ENCODE measurements around the gene TBP.
A peak's percentile ranks its signal among the peaks of the same experiment; 100 is the strongest.

The TBP gene

DNA sequence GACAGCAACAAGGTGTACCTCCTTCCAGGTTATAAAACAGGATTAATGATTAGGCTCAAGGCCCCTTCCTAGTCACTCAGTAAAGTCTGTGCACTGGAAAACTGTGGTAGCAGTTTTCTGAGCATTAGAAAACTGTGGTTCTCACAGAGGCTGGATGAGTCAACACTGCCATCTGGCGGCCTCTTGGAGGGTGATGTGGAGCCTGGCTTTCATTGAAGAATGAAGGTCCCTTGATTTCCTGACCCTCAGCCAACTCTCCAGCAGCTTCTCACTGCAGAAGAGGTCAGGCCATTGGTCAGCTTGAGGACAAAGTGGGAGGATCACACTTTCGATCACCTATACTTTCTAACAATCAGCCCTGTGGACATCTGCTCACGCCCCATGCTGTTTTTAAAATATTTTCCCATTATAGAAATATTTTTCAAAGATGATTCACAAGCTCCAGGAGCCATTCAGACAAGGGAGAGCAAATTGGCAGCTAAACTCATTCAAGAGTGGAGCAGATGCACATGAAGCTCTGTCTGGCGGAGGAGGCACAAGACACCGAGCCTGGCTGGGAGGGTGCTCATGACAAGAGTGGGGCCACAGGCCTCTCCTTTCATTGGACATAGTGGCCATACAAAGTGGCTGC lies 24.2 kb upstream of the TBP start:
- Histone ChIP-seq H3K27ac (no peak overlapping the region), H3K9ac (no peak overlapping the region), H3K4me2 (ENCODE audit: low read length) (no peak overlapping the region)

DNA sequence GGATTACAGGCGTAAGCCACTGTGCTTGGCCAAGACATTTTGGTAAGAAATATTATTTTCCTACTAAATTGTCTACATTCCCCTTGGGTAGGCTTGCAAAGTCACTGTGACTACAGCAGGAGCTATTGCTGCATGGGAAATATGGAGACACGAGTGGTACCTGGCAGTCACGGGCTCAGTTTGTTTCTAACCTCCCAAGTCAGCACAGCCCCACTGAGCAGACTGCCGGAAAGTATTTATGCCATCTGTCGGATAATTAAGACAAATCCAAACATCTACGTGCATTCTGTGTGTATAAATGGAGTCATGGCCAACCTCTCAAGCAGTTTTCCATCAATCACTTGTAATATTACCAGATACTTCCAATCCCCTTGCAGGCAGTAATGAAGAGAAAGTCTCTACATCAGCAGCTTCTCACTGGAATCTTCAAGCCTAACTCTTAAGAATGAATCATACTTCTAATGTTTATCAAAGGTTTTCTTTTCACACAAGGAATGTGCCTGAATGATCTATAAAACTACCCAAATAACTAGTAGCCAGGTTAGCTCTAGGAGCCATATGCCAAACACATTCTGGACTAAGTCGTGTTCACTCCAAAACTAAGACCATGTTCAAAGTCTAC lies 21.2 kb upstream of the TBP start:
- H3K9me3 ChIP-seq (ENCODE audit: control insufficient read depth, low read length), result no peaks in the 10 kb centered on the region
- TF ChIP-seq, protein P1, sequence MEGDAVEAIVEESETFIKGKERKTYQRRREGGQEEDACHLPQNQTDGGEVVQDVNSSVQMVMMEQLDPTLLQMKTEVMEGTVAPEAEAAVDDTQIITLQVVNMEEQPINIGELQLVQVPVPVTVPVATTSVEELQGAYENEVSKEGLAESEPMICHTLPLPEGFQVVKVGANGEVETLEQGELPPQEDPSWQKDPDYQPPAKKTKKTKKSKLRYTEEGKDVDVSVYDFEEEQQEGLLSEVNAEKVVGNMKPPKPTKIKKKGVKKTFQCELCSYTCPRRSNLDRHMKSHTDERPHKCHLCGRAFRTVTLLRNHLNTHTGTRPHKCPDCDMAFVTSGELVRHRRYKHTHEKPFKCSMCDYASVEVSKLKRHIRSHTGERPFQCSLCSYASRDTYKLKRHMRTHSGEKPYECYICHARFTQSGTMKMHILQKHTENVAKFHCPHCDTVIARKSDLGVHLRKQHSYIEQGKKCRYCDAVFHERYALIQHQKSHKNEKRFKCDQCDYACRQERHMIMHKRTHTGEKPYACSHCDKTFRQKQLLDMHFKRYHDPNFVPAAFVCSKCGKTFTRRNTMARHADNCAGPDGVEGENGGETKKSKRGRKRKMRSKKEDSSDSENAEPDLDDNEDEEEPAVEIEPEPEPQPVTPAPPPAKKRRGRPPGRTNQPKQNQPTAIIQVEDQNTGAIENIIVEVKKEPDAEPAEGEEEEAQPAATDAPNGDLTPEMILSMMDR (IDR thresholded peaks at IDR 0.05), result no peak
- H2AFZ ChIP-seq, result no peak overlapping the region
- no peaks in the 10 kb centered on the region for H3K36me3 ChIP-seq (ENCODE audit: control insufficient read depth, insufficient read depth, low read length)
- no peak overlapping the region for H3K4me2 ChIP-seq (ENCODE audit: low read length)
- no peak overlapping the region for H3K9ac ChIP-seq
- H3K79me2 ChIP-seq, result peaks cover 12% of the 10 kb centered on the region
- H3K27me3 ChIP-seq (ENCODE audit: control insufficient read depth, insufficient read depth, low read length), result no peaks in the 10 kb centered on the region
- no peak overlapping the region for H3K4me3 ChIP-seq (ENCODE audit: low read depth, low read length)
- H3K4me1 ChIP-seq, result no peaks in the 10 kb centered on the region
- no peak overlapping the region for H3K27ac ChIP-seq

More for the DNA sequence above, 24.2 kb upstream of the TBP start:
- H2AFZ ChIP-seq, result no peak overlapping the region
- no peaks in the 10 kb centered on the region for H3K79me2 ChIP-seq
- H3K27me3 ChIP-seq (ENCODE audit: control insufficient read depth, insufficient read depth, low read length), result no peaks in the 10 kb centered on the region
- TF ChIP-seq, protein P1 (IDR thresholded peaks at IDR 0.05), result peak; percentile 84
- no peak overlapping the region for H3K4me3 ChIP-seq (ENCODE audit: low read depth, low read length)
- H3K9me3 ChIP-seq (ENCODE audit: control insufficient read depth, low read length), result no peaks in the 10 kb centered on the region
- H3K36me3 ChIP-seq (ENCODE audit: control insufficient read depth, insufficient read depth, low read length), result no peaks in the 10 kb centered on the region
- peaks cover 2% of the 10 kb centered on the region for H3K4me1 ChIP-seq

DNA sequence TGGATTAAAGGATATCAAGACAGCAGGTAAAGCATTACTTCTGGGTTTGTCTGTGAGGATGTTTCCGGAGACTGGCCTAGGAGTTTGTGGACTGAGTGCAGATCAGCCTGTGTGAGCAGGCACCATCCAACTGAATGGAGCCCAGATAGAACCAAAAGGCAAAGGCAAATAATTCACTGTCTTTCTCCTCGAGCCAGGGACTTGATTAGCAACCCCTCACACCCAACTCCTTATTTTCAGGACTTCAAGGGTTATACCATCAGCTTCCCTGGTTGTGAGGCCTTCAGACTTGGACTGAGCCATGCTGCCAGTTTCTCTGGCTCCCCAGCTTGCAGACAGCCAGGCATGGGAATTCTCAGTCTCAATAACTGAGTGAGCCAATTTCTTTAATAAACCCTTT lies 20.4 kb upstream of the TBP start:
- Histone ChIP-seq H3K79me2 (peaks cover 18% of the 10 kb centered on the region), H3K4me3 (ENCODE audit: low read depth, low read length) (no peak overlapping the region), H3K36me3 (ENCODE audit: control insufficient read depth, insufficient read depth, low read length) (no peaks in the 10 kb centered on the region)

DNA sequence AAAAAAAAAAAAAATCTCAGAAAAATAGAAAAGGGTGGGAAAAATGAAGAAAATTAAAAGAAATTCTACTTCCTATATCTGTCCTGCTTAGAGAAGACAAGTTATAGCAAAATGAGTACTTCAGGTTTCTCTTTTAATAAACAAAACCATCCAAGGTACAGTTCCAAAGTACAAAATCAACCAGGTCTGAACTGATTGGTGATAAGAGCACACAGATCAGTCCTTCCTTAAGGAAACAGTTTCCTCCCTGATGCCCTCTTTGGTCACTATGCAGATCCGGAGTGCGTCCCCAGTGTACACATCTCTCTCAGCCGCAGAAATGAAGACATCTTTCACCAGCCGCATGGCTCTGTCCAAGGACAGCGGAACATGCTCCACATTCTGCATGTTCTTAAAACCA lies 19.2 kb upstream of the TBP start:
- no peak overlapping the region for H3K4me3 ChIP-seq (ENCODE audit: low read depth, low read length)
- no peak overlapping the region for H2AFZ ChIP-seq
- H3K9ac ChIP-seq, result no peak overlapping the region
- H3K4me1 ChIP-seq, result no peaks in the 10 kb centered on the region
- H3K27me3 ChIP-seq (ENCODE audit: control insufficient read depth, insufficient read depth, low read length), result no peaks in the 10 kb centered on the region
- no peaks in the 10 kb centered on the region for H3K9me3 ChIP-seq (ENCODE audit: control insufficient read depth, low read length)
- H3K36me3 ChIP-seq (ENCODE audit: control insufficient read depth, insufficient read depth, low read length), result no peaks in the 10 kb centered on the region
- no peak overlapping the region for H3K27ac ChIP-seq
- TF ChIP-seq, protein P1 (IDR thresholded peaks at IDR 0.05), result no peak
- peaks cover 22% of the 10 kb centered on the region for H3K79me2 ChIP-seq
- no peak overlapping the region for H3K4me2 ChIP-seq (ENCODE audit: low read length)

More for the DNA sequence above, 20.4 kb upstream of the TBP start:
- TF ChIP-seq, protein P1 (IDR thresholded peaks at IDR 0.05), result no peak
- no peak overlapping the region for H2AFZ ChIP-seq
- no peaks in the 10 kb centered on the region for H3K4me1 ChIP-seq
- no peaks in the 10 kb centered on the region for H3K27me3 ChIP-seq (ENCODE audit: control insufficient read depth, insufficient read depth, low read length)
- H3K4me2 ChIP-seq (ENCODE audit: low read length), result no peak overlapping the region
- H3K9me3 ChIP-seq (ENCODE audit: control insufficient read depth, low read length), result no peaks in the 10 kb centered on the region
- H3K27ac ChIP-seq, result no peak overlapping the region
- H3K9ac ChIP-seq, result no peak overlapping the region

DNA sequence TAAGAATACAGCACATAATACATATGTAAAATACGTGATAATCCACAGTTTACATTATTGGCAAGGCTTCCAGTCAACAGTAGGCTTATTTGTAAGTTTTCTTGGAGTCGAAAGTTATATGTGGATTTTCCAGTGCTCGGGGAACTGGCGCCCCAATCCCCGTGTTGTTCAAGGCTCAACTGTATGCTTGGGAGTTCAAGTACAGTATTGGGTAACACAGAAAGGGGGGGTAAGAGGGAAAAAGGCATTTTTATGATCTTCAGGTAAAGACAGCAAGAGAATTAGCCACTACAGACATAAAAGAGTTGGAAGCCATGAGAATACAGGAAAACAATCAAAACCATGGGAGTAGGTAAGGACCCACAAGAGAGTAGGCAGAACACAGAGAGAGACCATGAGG lies 17.5 kb upstream of the TBP start:
- no peak overlapping the region for H2AFZ ChIP-seq
- TF ChIP-seq, protein P1 (IDR thresholded peaks at IDR 0.05), result no peak
- H3K27ac ChIP-seq, result no peak overlapping the region
- H3K4me3 ChIP-seq (ENCODE audit: low read depth, low read length), result no peak overlapping the region
- no peak overlapping the region for H3K4me2 ChIP-seq (ENCODE audit: low read length)
- H3K4me1 ChIP-seq, result no peaks in the 10 kb centered on the region
- no peak overlapping the region for H3K9ac ChIP-seq
- no peaks in the 10 kb centered on the region for H3K27me3 ChIP-seq (ENCODE audit: control insufficient read depth, insufficient read depth, low read length)
- H3K36me3 ChIP-seq (ENCODE audit: control insufficient read depth, insufficient read depth, low read length), result no peaks in the 10 kb centered on the region
- H3K79me2 ChIP-seq, result peaks cover 25% of the 10 kb centered on the region
- no peaks in the 10 kb centered on the region for H3K9me3 ChIP-seq (ENCODE audit: control insufficient read depth, low read length)

Data from parathyroid adenoma (tissue), 2 donors.